Transverse colon (tissue), 4 donors: ENCODE measurements around the gene ZNF581.

ENCODE experiments used
- CTCF ChIP-seq, 5 experiments: fragments of 200-600 bp in 3 of 5; fragments of 450-650 bp in 2 of 5; sonication (generic) in 3 of 5; IDR thresholded peaks; 1 replicate in 2 of 5; 2 replicates in 3 of 5; pipeline ENCODE4 v1.5.1; 2016 to 2017; ENCODE audit warnings: antibody characterized with exemption in 5 of 5, inconsistent platforms in 3 of 5, mild to moderate bottlenecking in 2 of 5, moderate library complexity in 1 of 5
- POLR2AphosphoS5 ChIP-seq, 3 donors: sonication (generic); formaldehyde crosslinking; IDR thresholded peaks; one replicate each; pipeline ENCODE4 v1.6.1; 2016; ENCODE audit warnings: antibody characterized with exemption in 3 of 3

- TF ChIP-seq CTCF (IDR thresholded peaks at IDR 0.05) (no peak), POLR2AphosphoS5 (IDR thresholded peaks at IDR 0.05) (no peak)
Measured at GRCh38 chr19:55693336-55693974, 50.0 kb downstream of the ZNF581 start.
